HL-60 (cell line): ENCODE measurements around the gene FAF1.

ENCODE experiments used
- POLR2AphosphoS5 ChIP-seq: IDR thresholded peaks from 2 replicates; pipeline ENCODE4 v1.6.1; 2012; ENCODE audit warnings: low read depth
- SPI1 ChIP-seq: IDR thresholded peaks from 2 replicates; pipeline ENCODE4 v1.6.1; 2012; ENCODE audit warnings: low read depth, mild to moderate bottlenecking, borderline replicate concordance
- TF ChIP-seq, protein P1 (sequence below): IDR thresholded peaks from one replicate; pipeline ENCODE4 v1.5.1; 2011; ENCODE audit warnings: low read length, control low read depth, inconsistent platforms; ENCODE audit not compliant: insufficient read depth
- TF ChIP-seq, protein P2 (sequence below): IDR thresholded peaks from 2 replicates; pipeline ENCODE4 v1.6.1; 2012; ENCODE audit warnings: low read depth; ENCODE audit not compliant: insufficient replicate concordance

DNA sequence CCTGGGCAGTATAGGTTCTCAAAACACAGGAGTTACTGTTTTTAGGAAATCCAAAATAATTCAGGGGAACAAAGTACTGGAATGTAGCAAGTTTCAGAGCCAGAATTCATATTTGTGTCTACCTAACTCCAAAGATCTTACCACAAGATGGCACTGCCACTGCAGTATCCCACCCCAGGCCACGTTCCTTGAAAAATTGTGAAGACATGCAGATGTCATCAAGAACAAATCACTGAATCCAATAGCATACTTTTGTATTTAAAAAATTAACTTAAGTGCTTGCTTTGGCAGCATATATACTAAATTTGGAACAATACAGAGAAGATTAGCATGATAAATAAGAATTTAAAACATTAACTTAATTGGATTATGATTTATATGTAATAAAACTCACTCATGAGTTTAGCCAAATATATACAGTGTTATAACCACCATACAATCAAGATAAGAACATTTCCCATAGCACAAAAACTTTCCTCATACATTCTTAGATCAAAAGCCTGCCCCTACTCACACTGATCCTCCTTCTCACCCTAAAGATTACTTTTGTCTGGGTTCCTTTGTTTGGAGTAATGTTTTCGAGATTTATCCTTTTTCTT, 209.9 kb downstream of the FAF1 start:
- TF ChIP-seq POLR2AphosphoS5, result no peak
- TF ChIP-seq, protein P1, sequence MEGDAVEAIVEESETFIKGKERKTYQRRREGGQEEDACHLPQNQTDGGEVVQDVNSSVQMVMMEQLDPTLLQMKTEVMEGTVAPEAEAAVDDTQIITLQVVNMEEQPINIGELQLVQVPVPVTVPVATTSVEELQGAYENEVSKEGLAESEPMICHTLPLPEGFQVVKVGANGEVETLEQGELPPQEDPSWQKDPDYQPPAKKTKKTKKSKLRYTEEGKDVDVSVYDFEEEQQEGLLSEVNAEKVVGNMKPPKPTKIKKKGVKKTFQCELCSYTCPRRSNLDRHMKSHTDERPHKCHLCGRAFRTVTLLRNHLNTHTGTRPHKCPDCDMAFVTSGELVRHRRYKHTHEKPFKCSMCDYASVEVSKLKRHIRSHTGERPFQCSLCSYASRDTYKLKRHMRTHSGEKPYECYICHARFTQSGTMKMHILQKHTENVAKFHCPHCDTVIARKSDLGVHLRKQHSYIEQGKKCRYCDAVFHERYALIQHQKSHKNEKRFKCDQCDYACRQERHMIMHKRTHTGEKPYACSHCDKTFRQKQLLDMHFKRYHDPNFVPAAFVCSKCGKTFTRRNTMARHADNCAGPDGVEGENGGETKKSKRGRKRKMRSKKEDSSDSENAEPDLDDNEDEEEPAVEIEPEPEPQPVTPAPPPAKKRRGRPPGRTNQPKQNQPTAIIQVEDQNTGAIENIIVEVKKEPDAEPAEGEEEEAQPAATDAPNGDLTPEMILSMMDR, result no peak
- TF ChIP-seq SPI1, result no peak
- TF ChIP-seq, protein P2, sequence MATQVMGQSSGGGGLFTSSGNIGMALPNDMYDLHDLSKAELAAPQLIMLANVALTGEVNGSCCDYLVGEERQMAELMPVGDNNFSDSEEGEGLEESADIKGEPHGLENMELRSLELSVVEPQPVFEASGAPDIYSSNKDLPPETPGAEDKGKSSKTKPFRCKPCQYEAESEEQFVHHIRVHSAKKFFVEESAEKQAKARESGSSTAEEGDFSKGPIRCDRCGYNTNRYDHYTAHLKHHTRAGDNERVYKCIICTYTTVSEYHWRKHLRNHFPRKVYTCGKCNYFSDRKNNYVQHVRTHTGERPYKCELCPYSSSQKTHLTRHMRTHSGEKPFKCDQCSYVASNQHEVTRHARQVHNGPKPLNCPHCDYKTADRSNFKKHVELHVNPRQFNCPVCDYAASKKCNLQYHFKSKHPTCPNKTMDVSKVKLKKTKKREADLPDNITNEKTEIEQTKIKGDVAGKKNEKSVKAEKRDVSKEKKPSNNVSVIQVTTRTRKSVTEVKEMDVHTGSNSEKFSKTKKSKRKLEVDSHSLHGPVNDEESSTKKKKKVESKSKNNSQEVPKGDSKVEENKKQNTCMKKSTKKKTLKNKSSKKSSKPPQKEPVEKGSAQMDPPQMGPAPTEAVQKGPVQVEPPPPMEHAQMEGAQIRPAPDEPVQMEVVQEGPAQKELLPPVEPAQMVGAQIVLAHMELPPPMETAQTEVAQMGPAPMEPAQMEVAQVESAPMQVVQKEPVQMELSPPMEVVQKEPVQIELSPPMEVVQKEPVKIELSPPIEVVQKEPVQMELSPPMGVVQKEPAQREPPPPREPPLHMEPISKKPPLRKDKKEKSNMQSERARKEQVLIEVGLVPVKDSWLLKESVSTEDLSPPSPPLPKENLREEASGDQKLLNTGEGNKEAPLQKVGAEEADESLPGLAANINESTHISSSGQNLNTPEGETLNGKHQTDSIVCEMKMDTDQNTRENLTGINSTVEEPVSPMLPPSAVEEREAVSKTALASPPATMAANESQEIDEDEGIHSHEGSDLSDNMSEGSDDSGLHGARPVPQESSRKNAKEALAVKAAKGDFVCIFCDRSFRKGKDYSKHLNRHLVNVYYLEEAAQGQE, result no peak
